Measurements from ENCODE around the gene ARL2. TPM values are rescaled to one million over a fixed set of nuclear protein-coding genes. Genes with fewer than 3 reads are reported as not detected.

Gene ARL2
- total RNA-seq, 1 donor from 2014 or later = 74.1 TPM

DNA sequence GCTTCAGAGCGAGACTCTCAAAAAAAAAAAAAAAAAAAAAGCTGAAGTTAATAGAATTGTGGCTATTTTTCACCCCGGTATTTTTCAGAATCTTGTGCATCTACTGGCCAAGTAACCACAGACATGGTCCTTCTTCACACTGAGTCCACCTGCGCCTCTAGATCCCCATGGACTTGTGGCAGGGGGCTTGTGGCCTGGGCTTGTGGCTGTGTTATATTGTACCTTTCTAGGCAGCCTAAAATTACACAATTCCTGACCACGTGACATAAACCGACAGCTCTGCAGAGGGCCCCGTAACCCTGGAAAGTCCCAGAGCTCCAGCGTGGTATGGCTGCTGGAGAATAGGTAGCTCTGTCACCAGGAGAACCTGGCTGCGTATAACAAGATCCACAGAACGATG, 55.3 kb downstream of the ARL2 start:
- Histone ChIP-seq H3K4me1 (no peaks in the 10 kb centered on the region), H3K36me3 (no peaks in the 10 kb centered on the region), H3K27me3 (ENCODE audit: low read depth) (no peaks in the 10 kb centered on the region), H3K9me3 (no peaks in the 10 kb centered on the region), H3K27ac (no peak overlapping the region), H3K4me3 (no peak overlapping the region)
- no peak for DNase-seq
- no peak for ATAC-seq
- intact Hi-C loops (cut with DNase I) = no loop called here
- TF ChIP-seq, protein P1, sequence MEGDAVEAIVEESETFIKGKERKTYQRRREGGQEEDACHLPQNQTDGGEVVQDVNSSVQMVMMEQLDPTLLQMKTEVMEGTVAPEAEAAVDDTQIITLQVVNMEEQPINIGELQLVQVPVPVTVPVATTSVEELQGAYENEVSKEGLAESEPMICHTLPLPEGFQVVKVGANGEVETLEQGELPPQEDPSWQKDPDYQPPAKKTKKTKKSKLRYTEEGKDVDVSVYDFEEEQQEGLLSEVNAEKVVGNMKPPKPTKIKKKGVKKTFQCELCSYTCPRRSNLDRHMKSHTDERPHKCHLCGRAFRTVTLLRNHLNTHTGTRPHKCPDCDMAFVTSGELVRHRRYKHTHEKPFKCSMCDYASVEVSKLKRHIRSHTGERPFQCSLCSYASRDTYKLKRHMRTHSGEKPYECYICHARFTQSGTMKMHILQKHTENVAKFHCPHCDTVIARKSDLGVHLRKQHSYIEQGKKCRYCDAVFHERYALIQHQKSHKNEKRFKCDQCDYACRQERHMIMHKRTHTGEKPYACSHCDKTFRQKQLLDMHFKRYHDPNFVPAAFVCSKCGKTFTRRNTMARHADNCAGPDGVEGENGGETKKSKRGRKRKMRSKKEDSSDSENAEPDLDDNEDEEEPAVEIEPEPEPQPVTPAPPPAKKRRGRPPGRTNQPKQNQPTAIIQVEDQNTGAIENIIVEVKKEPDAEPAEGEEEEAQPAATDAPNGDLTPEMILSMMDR (IDR thresholded peaks at IDR 0.05) = no peak

Small RNA genes within 50 kb of the gene (microRNA-seq; reads per million reads assigned to microRNA genes)
- gene MIR6879 (ENCODE audit: borderline number of aligned reads) = not detected

Other genes starting within 250 kb of the ARL2 start
- gene SF1, start 235.6 kb upstream of the ARL2 start, total RNA-seq = 269 TPM
- gene MAP4K2, start 210.9 kb upstream of the ARL2 start, total RNA-seq = 29.1 TPM
- gene MEN1, start 203.6 kb upstream of the ARL2 start, total RNA-seq = 22.7 TPM
- 16.3 TPM for gene CDC42BPG, start 169.5 kb upstream of the ARL2 start, total RNA-seq
- 73.4 TPM for gene EHD1, start 135.5 kb upstream of the ARL2 start, total RNA-seq
- 21.7 TPM for gene ATG2A, start 97.0 kb upstream of the ARL2 start, total RNA-seq
- gene PPP2R5B, start 89.5 kb upstream of the ARL2 start, total RNA-seq = 23.9 TPM
- gene GPHA2, start 78.3 kb upstream of the ARL2 start, total RNA-seq = not detected
- gene MAJIN, start 42.1 kb upstream of the ARL2 start, total RNA-seq = not detected
- 8.6 TPM for gene BATF2, start 17.2 kb upstream of the ARL2 start, total RNA-seq
- 25.4 TPM for gene SNX15, start 13.3 kb downstream of the ARL2 start, total RNA-seq
- 12.6 TPM for gene SAC3D1, start 27.1 kb downstream of the ARL2 start, total RNA-seq
- gene NAALADL1, start 44.4 kb downstream of the ARL2 start, total RNA-seq = 12.2 TPM
- 2.8 TPM for gene CDCA5, start 69.9 kb downstream of the ARL2 start, total RNA-seq
- gene ZFPL1, start 70.1 kb downstream of the ARL2 start, total RNA-seq = 29.0 TPM
- 94.9 TPM for gene VPS51, start 82.1 kb downstream of the ARL2 start, total RNA-seq
- 38.8 TPM for gene TM7SF2, start 97.7 kb downstream of the ARL2 start, total RNA-seq
- 9.5 TPM for gene ZNHIT2, start 103.5 kb downstream of the ARL2 start, total RNA-seq
- 766 TPM for gene FAU, start 108.0 kb downstream of the ARL2 start, total RNA-seq
- gene MRPL49, start 108.2 kb downstream of the ARL2 start, total RNA-seq = 40.8 TPM
- gene SYVN1, start 120.4 kb downstream of the ARL2 start, total RNA-seq = 68.1 TPM
- not detected for gene SPDYC, start 156.1 kb downstream of the ARL2 start, total RNA-seq
- 176 TPM for gene CAPN1, start 167.8 kb downstream of the ARL2 start, total RNA-seq
- 8.7 TPM for gene POLA2, start 247.8 kb downstream of the ARL2 start, total RNA-seq

All from lower lobe of right lung (tissue), 2 donors.